COLO829 (cell line): ENCODE data around the gene S100B.
"Not testable (repeated sequence)": the region's sequence is repeated elsewhere in the genome, so short reads cannot be mapped to it uniquely, and the experiment has no call there.

ENCODE experiments used
- DNase-seq: peaks from one replicate; pipeline ENCODE4 v3.0.0; 2012; ENCODE audit warnings: low spot score

The S100B gene

GRCh38 chr21:46600978-46601377 is 3.9 kb downstream of the S100B start:
- no peak for DNase-seq

- no peak for DNase-seq
Measured at GRCh38 chr21:46600305-46600704, 4.6 kb downstream of the S100B start.

- peak; percentile 49 for DNase-seq
Measured at GRCh38 chr21:46598581-46599572, 6.0 kb downstream of the S100B start.

GRCh38 chr21:46597896-46598343 is 7.0 kb downstream of the S100B start:
- DNase-seq: no peak

GRCh38 chr21:46597031-46597430 is 7.9 kb downstream of the S100B start:
- no peak for DNase-seq

GRCh38 chr21:46596201-46596600 is 8.7 kb downstream of the S100B start:
- DNase-seq: no peak

- DNase-seq: no peak
Measured at GRCh38 chr21:46594276-46594675, 10.6 kb downstream of the S100B start.

GRCh38 chr21:46585191-46585953 is 19.5 kb downstream of the S100B start:
- DNase-seq: no peak

- DNase-seq: no peak
Measured at GRCh38 chr21:46581780-46582307, 23.0 kb downstream of the S100B start.

GRCh38 chr21:46579394-46579793 is 25.5 kb downstream of the S100B start:
- not testable (repeated sequence) for DNase-seq

- not testable (repeated sequence) for DNase-seq
Measured at GRCh38 chr21:46577786-46578185, 27.1 kb downstream of the S100B start.

- DNase-seq: no peak
Measured at GRCh38 chr21:46572850-46573249, 32.0 kb downstream of the S100B start.

GRCh38 chr21:46570631-46571030 is 34.3 kb downstream of the S100B start:
- DNase-seq: no peak

GRCh38 chr21:46570119-46570518 is 34.8 kb downstream of the S100B start:
- DNase-seq: no peak

- DNase-seq: no peak
Measured at GRCh38 chr21:46569081-46569480, 35.8 kb downstream of the S100B start.

- DNase-seq: no peak
Measured at GRCh38 chr21:46568562-46568961, 36.3 kb downstream of the S100B start.

- DNase-seq: no peak
Measured at GRCh38 chr21:46567348-46567747, 37.5 kb downstream of the S100B start.

- no peak for DNase-seq
Measured at GRCh38 chr21:46564391-46564790, 40.5 kb downstream of the S100B start.

GRCh38 chr21:46562964-46563607 is 41.8 kb downstream of the S100B start:
- DNase-seq: no peak

GRCh38 chr21:46562472-46562871 is 42.4 kb downstream of the S100B start:
- DNase-seq: no peak

- DNase-seq: no peak
Measured at GRCh38 chr21:46561445-46562090, 43.3 kb downstream of the S100B start.
